Sigmoid colon (tissue), 4 donors: Measurements from ENCODE around the gene CREB3.

Source experiments
- POLR2A ChIP-seq, 2 donors: fragments of 450-650 bp; IDR thresholded peaks; one replicate each; pipeline ENCODE4 v1.6.1; 2016; ENCODE audit warnings: antibody characterized with exemption in 2 of 2, mild to moderate bottlenecking in 2 of 2, moderate library complexity in 2 of 2
- POLR2AphosphoS5 ChIP-seq, 4 donors: sonication (generic); formaldehyde crosslinking; IDR thresholded peaks; one replicate each; pipeline ENCODE4 v1.6.1; 2017; ENCODE audit warnings: antibody characterized with exemption in 4 of 4
- TF ChIP-seq, protein P1 (sequence below), 4 experiments: fragments of 450-650 bp in 3 of 4; fragments of 200-600 bp in 1 of 4; IDR thresholded peaks; one replicate each; pipeline ENCODE4 v1.5.1; 2016 to 2019; ENCODE audit warnings: antibody characterized with exemption in 4 of 4, mild to moderate bottlenecking in 3 of 4, moderate library complexity in 2 of 4

DNA sequence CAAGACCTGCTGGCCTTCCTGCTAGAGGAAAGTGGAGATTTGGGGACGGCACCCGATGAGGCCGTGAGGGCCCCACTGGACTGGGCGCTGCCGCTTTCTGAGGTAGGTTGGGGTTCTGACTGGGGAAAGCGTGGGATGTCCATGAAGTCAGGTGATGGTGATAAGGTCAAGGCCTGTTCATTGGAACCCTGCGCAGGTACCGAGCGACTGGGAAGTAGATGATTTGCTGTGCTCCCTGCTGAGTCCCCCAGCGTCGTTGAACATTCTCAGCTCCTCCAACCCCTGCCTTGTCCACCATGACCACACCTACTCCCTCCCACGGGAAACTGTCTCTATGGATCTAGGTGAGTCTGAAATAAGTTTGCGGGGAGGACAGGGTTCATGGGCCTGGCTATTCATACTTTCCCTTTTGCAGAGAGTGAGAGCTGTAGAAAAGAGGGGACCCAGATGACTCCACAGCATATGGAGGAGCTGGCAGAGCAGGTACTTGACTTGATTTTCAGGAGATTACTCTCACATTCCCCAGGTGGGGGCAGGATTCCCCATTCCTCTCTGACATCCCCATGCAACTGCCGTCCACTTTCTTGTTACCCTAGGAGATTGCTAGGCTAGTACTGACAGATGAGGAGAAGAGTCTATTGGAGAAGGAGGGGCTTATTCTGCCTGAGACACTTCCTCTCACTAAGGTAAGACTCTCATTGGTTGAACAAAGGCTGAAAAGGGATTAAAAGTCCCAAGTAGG is 505 bp downstream of the CREB3 start:
- TF ChIP-seq POLR2A (IDR thresholded peaks at IDR 0.05) (no peak), POLR2AphosphoS5 (IDR thresholded peaks at IDR 0.05) (no peak)
- TF ChIP-seq, protein P1, sequence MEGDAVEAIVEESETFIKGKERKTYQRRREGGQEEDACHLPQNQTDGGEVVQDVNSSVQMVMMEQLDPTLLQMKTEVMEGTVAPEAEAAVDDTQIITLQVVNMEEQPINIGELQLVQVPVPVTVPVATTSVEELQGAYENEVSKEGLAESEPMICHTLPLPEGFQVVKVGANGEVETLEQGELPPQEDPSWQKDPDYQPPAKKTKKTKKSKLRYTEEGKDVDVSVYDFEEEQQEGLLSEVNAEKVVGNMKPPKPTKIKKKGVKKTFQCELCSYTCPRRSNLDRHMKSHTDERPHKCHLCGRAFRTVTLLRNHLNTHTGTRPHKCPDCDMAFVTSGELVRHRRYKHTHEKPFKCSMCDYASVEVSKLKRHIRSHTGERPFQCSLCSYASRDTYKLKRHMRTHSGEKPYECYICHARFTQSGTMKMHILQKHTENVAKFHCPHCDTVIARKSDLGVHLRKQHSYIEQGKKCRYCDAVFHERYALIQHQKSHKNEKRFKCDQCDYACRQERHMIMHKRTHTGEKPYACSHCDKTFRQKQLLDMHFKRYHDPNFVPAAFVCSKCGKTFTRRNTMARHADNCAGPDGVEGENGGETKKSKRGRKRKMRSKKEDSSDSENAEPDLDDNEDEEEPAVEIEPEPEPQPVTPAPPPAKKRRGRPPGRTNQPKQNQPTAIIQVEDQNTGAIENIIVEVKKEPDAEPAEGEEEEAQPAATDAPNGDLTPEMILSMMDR (IDR thresholded peaks at IDR 0.05), result no peak
